ENCODE results near the gene NRXN3. TPM values are rescaled to one million over a fixed set of nuclear protein-coding genes. Genes with fewer than 3 reads are reported as not detected.

NRXN3 gene
- total and polyA plus RNA-seq, 2 of the 4 experiments (the other 2 are of a cell fraction): 4.8 to 25.1 TPM

DNA sequence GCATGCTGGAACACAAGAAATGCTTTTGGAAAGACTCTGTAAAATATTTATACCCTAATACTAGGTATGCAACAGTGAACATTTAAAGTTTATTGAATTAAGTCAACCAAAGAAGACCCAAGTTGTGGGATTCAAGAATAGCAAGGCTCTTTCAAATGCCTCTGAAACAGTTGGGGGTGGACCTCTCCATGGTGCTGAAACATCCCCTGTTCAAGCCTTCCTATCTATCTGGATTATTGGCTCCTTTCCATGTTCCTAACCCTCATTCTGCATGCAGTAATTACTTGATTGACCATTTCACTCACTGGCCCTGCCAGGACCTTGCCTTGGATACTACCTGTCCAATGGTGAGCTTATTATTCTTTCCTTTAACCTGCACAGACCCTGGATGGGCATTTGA, 349.7 kb downstream of the NRXN3 start:
- Histone ChIP-seq H3K36me3 (ENCODE audit: control insufficient read depth, insufficient read depth, low read length) (no peaks in the 10 kb centered on the region), H2AFZ (replicated peaks; ENCODE audit: low read length, poor library complexity) (no peak overlapping the region), H2BK20ac (ENCODE audit: low read depth, low read length) (no peak overlapping the region), H3K27me3 (ENCODE audit: control insufficient read depth, insufficient read depth, low read length) (no peaks in the 10 kb centered on the region), H3K27ac (ENCODE audit: insufficient read depth, low read length) (no peak overlapping the region), H3K79me1 (ENCODE audit: low read depth in 1 of 2, low read length in 2 of 2) (no peaks in the 10 kb centered on the region), H3K9me3 (ENCODE audit: control insufficient read depth, insufficient read depth, low read length) (peaks cover 2% of the 10 kb centered on the region; the same call in 1 of the 2 replicates), H3K18ac (ENCODE audit: low read depth, low read length) (no peak overlapping the region), H2AK9ac (replicated peaks; ENCODE audit: low read depth, low read length, poor library complexity) (no peak overlapping the region), H4K5ac (ENCODE audit: low read depth, low read length) (no peak overlapping the region), H3K9me1 (ENCODE audit: insufficient read depth, low read length) (no peaks in the 10 kb centered on the region), H3K4ac (ENCODE audit: low read depth, low read length) (no peak overlapping the region), H2BK5ac (ENCODE audit: low read depth, low read length, poor library complexity, severe bottlenecking) (no peak overlapping the region), H3K56ac (ENCODE audit: extremely low read depth, insufficient read depth, low read length) (no peak overlapping the region), H3K9ac (ENCODE audit: low read depth, low read length) (no peak overlapping the region), H3K23ac (ENCODE audit: low read depth, low read length) (no peak overlapping the region), H2BK15ac (ENCODE audit: low read depth, low read length) (no peak overlapping the region), H3K4me1 (ENCODE audit: control insufficient read depth, insufficient read depth, low read length) (no peaks in the 10 kb centered on the region), H4K20me1 (ENCODE audit: insufficient read depth, low read length) (no peaks in the 10 kb centered on the region), H4K91ac (ENCODE audit: insufficient read depth, low read depth, low read length) (no peak overlapping the region), H2BK120ac (ENCODE audit: low read depth, low read length) (no peak overlapping the region), H3K4me3 (ENCODE audit: insufficient read depth, low read depth, low read length) (no peak overlapping the region), H3K4me2 (ENCODE audit: low read depth, low read length) (no peak overlapping the region), H3K14ac (replicated peaks; ENCODE audit: low read depth, low read length) (no peak overlapping the region), H4K8ac (ENCODE audit: low read depth in 2 of 2, low read length in 2 of 2) (no peak overlapping the region), H2AK5ac (ENCODE audit: low read depth, low read length) (no peak overlapping the region)
- ATAC-seq (ENCODE audit: low read depth) (no peak), DNase-seq (peak; percentile 4)
- dilution Hi-C loops (cut with HindIII; ENCODE audit: low sequenced_read_pairs, unreplicated experiment): no loop called here
- intact Hi-C loops (cut with micrococcal nuclease): no loop called here
- BruUV-seq (replicated peaks): no TSS peak
- POLR2A ChIA-PET (ENCODE audit: unreplicated experiment): no interaction called here
- CTCF ChIA-PET: no interaction called here
- in situ Hi-C loops (cut with MboI; ENCODE audit: low sequenced_read_pairs): no loop called here
- no peak for TF ChIP-seq POLR2A (IDR thresholded peaks at IDR 0.05; ENCODE audit: low read depth, low read length)
- TF ChIP-seq MXI1 (IDR thresholded peaks at IDR 0.05; ENCODE audit: borderline replicate concordance, low read depth, low read length): no peak
- TF ChIP-seq RCOR1 (IDR thresholded peaks at IDR 0.05; ENCODE audit: insufficient replicate concordance, low read length): no peak
- TF ChIP-seq, protein P1, sequence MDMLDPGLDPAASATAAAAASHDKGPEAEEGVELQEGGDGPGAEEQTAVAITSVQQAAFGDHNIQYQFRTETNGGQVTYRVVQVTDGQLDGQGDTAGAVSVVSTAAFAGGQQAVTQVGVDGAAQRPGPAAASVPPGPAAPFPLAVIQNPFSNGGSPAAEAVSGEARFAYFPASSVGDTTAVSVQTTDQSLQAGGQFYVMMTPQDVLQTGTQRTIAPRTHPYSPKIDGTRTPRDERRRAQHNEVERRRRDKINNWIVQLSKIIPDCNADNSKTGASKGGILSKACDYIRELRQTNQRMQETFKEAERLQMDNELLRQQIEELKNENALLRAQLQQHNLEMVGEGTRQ (IDR thresholded peaks at IDR 0.05; ENCODE audit: low read depth, low read length): no peak
- no peak for TF ChIP-seq CEBPB (IDR thresholded peaks at IDR 0.05; ENCODE audit: low read depth, low read length)
- TF ChIP-seq, protein P2, sequence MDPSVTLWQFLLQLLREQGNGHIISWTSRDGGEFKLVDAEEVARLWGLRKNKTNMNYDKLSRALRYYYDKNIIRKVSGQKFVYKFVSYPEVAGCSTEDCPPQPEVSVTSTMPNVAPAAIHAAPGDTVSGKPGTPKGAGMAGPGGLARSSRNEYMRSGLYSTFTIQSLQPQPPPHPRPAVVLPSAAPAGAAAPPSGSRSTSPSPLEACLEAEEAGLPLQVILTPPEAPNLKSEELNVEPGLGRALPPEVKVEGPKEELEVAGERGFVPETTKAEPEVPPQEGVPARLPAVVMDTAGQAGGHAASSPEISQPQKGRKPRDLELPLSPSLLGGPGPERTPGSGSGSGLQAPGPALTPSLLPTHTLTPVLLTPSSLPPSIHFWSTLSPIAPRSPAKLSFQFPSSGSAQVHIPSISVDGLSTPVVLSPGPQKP (IDR thresholded peaks at IDR 0.05; ENCODE audit: borderline replicate concordance, low read depth, low read length): no peak
- TF ChIP-seq FOS (IDR thresholded peaks at IDR 0.05; ENCODE audit: low read depth, low read length): no peak
- no peak for TF ChIP-seq RAD21 (IDR thresholded peaks at IDR 0.05; ENCODE audit: low read length)
- no peak for TF ChIP-seq CHD1 (IDR thresholded peaks at IDR 0.05; ENCODE audit: low read depth, low read length)
- TF ChIP-seq, protein P3, sequence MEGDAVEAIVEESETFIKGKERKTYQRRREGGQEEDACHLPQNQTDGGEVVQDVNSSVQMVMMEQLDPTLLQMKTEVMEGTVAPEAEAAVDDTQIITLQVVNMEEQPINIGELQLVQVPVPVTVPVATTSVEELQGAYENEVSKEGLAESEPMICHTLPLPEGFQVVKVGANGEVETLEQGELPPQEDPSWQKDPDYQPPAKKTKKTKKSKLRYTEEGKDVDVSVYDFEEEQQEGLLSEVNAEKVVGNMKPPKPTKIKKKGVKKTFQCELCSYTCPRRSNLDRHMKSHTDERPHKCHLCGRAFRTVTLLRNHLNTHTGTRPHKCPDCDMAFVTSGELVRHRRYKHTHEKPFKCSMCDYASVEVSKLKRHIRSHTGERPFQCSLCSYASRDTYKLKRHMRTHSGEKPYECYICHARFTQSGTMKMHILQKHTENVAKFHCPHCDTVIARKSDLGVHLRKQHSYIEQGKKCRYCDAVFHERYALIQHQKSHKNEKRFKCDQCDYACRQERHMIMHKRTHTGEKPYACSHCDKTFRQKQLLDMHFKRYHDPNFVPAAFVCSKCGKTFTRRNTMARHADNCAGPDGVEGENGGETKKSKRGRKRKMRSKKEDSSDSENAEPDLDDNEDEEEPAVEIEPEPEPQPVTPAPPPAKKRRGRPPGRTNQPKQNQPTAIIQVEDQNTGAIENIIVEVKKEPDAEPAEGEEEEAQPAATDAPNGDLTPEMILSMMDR (conservative IDR thresholded peaks at IDR 0.05; ENCODE audit: low read depth, low read length): no peak
- no peak for TF ChIP-seq NFE2L2 (IDR thresholded peaks at IDR 0.05; ENCODE audit: low read depth, low read length)
- TF ChIP-seq BHLHE40 (IDR thresholded peaks at IDR 0.05; ENCODE audit: low read depth, low read length): no peak
- no peak for TF ChIP-seq MAZ (IDR thresholded peaks at IDR 0.05; ENCODE audit: borderline replicate concordance, low read depth, low read length)

Measured in IMR-90 (cell line).